ENCODE results near the gene SNAPC3. TPM values are rescaled to one million over a fixed set of nuclear protein-coding genes. Genes with fewer than 3 reads are reported as not detected.

SNAPC3 gene
- total RNA-seq, 4 donors from 2014 or later = 18.3 to 31.9 (median 20.3) TPM

GRCh38 chr9:15509931-15510788 lies 87.5 kb downstream of the SNAPC3 start:
- H3K36me3 ChIP-seq = peaks cover 0 to 12% of the 10 kb centered on the region in 2 donors
- H3K27me3 ChIP-seq = no peaks in the 10 kb centered on the region
- in situ Hi-C loops (cut with MboI; ENCODE audit: low sequenced_read_pairs in 4 of 4) (no loop called here), intact Hi-C loops (cut with DNase I; ENCODE audit: low total_unique reads) (loop anchor here (2.0 to 5.0 kb wide), 2 partner anchors 87 to 203 kb away; partner anchors contain the start of genes SNAPC3 and TTC39B)
- peak overlapping the region; percentile 75 to 92 (median 89) for H3K27ac ChIP-seq
- ATAC-seq (peak; percentile 79 to 82), DNase-seq (peak in 1 of 2 donors; percentile 14)
- H3K9me3 ChIP-seq = no peaks in the 10 kb centered on the region
- peaks cover 5 to 18% of the 10 kb centered on the region in 2 donors for H3K4me1 ChIP-seq
- TF ChIP-seq POLR2A (IDR thresholded peaks at IDR 0.05) (no peak), CTCF (IDR thresholded peaks at IDR 0.05 in 4 of 5, conservative IDR thresholded peaks at IDR 0.05 in 1 of 5) (peak in 1 of 5 experiments; percentile 3)
- peak overlapping the region; percentile 74 to 92 (median 86) for H3K4me3 ChIP-seq

- Histone ChIP-seq H3K9me3 (no peaks in the 10 kb centered on the region), H3K36me3 (peaks cover 0 to 5% of the 10 kb centered on the region in 2 donors), H3K27me3 (no peaks in the 10 kb centered on the region), H3K4me1 (peaks cover 5 to 18% of the 10 kb centered on the region in 2 donors), H3K4me3 (peak within 1 kb of the TSS; percentile 74 to 92 (median 86)), H3K27ac (peak within 1 kb of the TSS; percentile 75 to 92 (median 89))
- ATAC-seq (peak; percentile 92), DNase-seq (peak; percentile 32 to 52)
- TF ChIP-seq POLR2A (IDR thresholded peaks at IDR 0.05) (peak; percentile 36 to 46), CTCF (IDR thresholded peaks at IDR 0.05 in 4 of 5, conservative IDR thresholded peaks at IDR 0.05 in 1 of 5) (peak in 4 of 5 experiments; percentile 6 to 31 (median 21))
- in situ Hi-C loops (cut with MboI; ENCODE audit: low sequenced_read_pairs in 4 of 4) = no loop called here
- intact Hi-C loops (cut with DNase I; ENCODE audit: low total_unique reads) = loop anchor here (1.0 to 5.0 kb wide), 3 partner anchors 41 to 204 kb away; partner anchors contain the start of genes SNAPC3 and TTC39B
Measured at GRCh38 chr9:15510789-15511575, 88.3 kb downstream of the SNAPC3 start, which contains the start of gene PSIP1. Gene PSIP1, minus strand, starts transcription at chr9:15510970. Its CDS starts 782 bp downstream, at chr9:15510188.

Other genes with a start within 250 kb of the SNAPC3 start
- gene TTC39B, start 115.7 kb upstream of the SNAPC3 start, total RNA-seq = 1 to 10 TPM; 1.8 to 6.9 (median 3.8) TPM
- 10 to 100 TPM; 11.7 to 21.3 (median 12.5) TPM for gene PSIP1, start 88.1 kb downstream of the SNAPC3 start, total RNA-seq
- gene CCDC171, start 130.2 kb downstream of the SNAPC3 start, total RNA-seq = 1 to 10 TPM in 3 of 4 donors, under 1 TPM in 1; 0.61 to 1.7 (median 1.3) TPM